ENCODE results near the gene ACTR6.
A peak's percentile ranks its signal among the peaks of the same experiment; 100 is the strongest.

ACTR6 gene

GRCh38 chr12:100267603-100268281 lies 67.1 kb downstream of the ACTR6 start:
- peak; percentile 8 for DNase-seq (ENCODE audit: low read depth)

DNA sequence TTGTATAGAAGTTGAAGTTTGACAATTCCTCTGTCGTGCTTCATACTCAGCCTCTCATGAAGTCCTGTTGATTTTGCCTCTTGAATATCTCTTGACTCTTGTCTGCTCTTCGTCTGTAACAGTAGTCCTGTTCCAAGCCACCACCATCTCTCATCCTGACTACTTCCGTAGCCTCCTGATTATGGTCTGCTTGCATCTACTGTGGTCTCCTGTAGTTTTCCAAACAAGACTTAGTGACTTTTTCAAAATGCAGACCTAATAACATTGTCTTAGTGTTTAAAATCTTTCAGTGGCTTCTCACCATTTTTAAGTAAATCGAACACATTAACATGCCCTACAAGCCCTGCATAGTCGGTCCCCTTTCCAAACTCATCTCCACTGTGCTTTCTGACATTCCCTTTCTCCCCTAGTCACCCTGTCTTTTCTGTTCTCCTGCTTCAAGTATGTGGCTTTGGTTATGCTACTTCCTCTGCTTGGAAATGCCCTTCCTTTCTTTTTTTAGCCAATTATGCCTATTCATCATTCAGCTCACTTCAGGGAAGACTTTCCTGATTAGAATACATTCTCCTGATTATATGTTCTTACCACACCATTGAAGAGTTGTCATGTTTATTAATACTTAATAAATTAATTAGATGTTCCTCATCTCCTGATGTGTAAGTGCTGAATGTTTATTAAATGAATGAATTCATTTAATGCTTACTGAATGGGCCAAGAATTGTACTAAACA lies 68.4 kb downstream of the ACTR6 start:
- DNase-seq (ENCODE audit: low read depth) = no peak

DNA sequence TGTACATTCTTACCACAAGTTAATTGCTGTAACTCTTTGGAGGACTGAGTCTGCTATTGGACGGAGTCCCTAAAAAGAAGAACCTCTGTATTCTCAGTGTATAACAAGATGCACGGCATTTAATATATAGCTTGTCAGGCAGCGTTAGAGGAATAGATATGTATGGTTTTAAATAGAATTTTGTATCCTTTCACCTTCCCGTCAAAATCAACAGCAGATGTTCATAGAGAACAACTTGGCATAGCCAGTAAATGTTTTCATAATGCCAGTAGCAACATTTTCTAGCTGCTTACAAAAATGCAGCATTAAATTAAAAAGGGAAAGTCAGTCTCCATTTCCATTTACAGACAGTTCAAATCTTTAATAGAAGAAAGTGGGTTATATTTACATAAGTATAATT lies 73.2 kb downstream of the ACTR6 start:
- DNase-seq (ENCODE audit: low read depth) = no peak
